Upper lobe of left lung (tissue), 6 donors: Measurements from ENCODE around the gene HPGDS. TPM values are rescaled to one million over a fixed set of nuclear protein-coding genes. Genes with fewer than 3 reads are reported as not detected.

Experiments
- ATAC-seq, 2 donors: fragments of 200-7000 bp; cut with Tn5 transposase; one replicate each; pipeline ENCODE4 v1.9.1; 2022; ENCODE audit warnings: mild to moderate bottlenecking in 2 of 2, moderate library complexity in 2 of 2; ENCODE audit not compliant: low FRiP score in 2 of 2
- DNase-seq, 2 donors: peaks; one replicate each; pipeline ENCODE4 v3.0.0-alpha.2; 2019 to 2020
- H3K27ac ChIP-seq, 4 donors: fragments of 200-600 bp; sonication (generic); one replicate each; pipeline ENCODE4 v1.5.1; 2016 to 2019
- H3K27me3 ChIP-seq, 4 donors: fragments of 200-600 bp; sonication (generic); one replicate each; pipeline ENCODE4 v1.5.1; 2017 to 2019
- H3K36me3 ChIP-seq, 4 donors: fragments of 200-600 bp; sonication (generic); one replicate each; pipeline ENCODE4 v1.5.1; 2016 to 2019
- H3K4me1 ChIP-seq, 4 donors: fragments of 200-600 bp; sonication (generic); one replicate each; pipeline ENCODE4 v1.5.1; 2018 to 2019
- H3K4me3 ChIP-seq, 4 donors: fragments of 200-600 bp; sonication (generic); one replicate each; pipeline ENCODE4 v1.5.1; 2017 to 2019; ENCODE audit warnings: mild to moderate bottlenecking in 2 of 4, moderate library complexity in 1 of 4
- H3K9me3 ChIP-seq, 4 donors: fragments of 200-600 bp; sonication (generic); one replicate each; pipeline ENCODE4 v1.5.1; 2018 to 2019
- CTCF ChIP-seq, 6 experiments: fragments of 450-650 bp in 4 of 6; fragments of 200-600 bp in 2 of 6; sonication (generic) in 2 of 6; IDR thresholded peaks; one replicate each; pipeline ENCODE4 v1.5.1; 2016 to 2019; ENCODE audit warnings: antibody characterized with exemption in 6 of 6
- EP300 ChIP-seq, 4 donors: sonication (generic); formaldehyde crosslinking; IDR thresholded peaks; one replicate each; pipeline ENCODE4 v1.5.1; 2017; ENCODE audit warnings: antibody characterized with exemption in 4 of 4, control low read depth in 2 of 4
- POLR2A ChIP-seq, 4 donors: fragments of 450-650 bp; IDR thresholded peaks; one replicate each; pipeline ENCODE4 v1.5.1; 2016 to 2017; ENCODE audit warnings: antibody characterized with exemption in 4 of 4, mild to moderate bottlenecking in 2 of 4
- POLR2AphosphoS5 ChIP-seq, 2 donors: sonication (generic); formaldehyde crosslinking; IDR thresholded peaks; one replicate each; pipeline ENCODE4 v1.5.1; 2017; ENCODE audit warnings: antibody characterized with exemption in 2 of 2
- WGBS, 2 donors: methylation state at CpG; one replicate each; pipeline ENCODE4 v1.1.5; 2017 to 2018; 5-methylcytosine and 5-hydroxymethylcytosine counted together
- total RNA-seq, 6 donors: library from RNA; depleted of rRNA in 4 of 6; stranded (reverse); fragments of >200 nt in 4 of 6; gene quantifications; one replicate each; pipeline versions ENCODE4 v1.1.0 to v1.2.1, GENCODE V29; 2016 to 2021
- donor health status: DM: no; HTN: no; CAD: no; lungs with moderate emphysema.
- donor health status: DM: no; HTN: yes; CAD: no; lungs with severe emphysema.

HPGDS gene
- total RNA-seq, 6 donors from 2014 or later, result 0.59 to 17.8 (median 5.2) TPM

DNA sequence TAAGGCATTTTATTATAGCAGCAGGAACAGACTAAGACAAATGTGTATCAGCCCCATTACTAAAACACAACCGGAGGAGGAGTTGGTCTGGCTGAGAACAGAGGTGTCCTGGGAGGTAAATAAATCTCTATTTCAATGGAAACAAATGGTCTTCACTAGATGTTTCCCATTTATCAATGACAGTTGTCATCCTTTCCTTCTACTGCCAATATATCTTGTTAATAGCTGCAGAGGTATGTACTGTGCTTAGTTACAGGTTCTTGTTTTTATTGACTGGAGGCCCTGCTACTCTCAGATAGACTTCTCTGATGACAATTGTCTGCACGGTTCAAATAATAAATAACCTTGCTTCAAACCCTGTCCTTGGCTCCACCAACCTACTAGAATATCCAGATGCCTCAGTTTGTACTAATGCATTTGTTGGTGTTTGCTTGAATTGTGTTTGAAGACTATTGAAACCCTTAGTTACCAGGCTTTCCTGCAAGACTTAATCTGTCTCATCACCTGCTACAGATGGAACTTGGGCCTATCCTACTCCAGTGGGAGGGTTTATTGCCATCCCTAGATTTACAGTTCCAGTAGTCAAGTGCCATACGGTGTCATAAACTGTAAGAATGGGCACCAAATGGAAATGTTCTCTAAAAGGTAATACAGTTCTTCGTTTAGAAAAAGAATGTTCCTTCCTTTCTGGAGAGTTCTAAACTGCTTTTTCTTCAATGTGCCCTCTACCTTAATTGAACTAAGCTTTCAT lies 29.8 kb upstream of the HPGDS start:
- no peak for ATAC-seq
- H3K4me1 ChIP-seq, result no peaks in the 10 kb centered on the region
- WGBS, 2 donors, result 83 to 86% methylated on average over 4 of the region's 4 CpGs

GRCh38 chr4:94371290-94371689 lies 28.7 kb upstream of the HPGDS start:
- no peak overlapping the region for H3K27ac ChIP-seq
- DNase-seq (no peak), ATAC-seq (no peak)
- no peak overlapping the region for H3K4me3 ChIP-seq
- H3K36me3 ChIP-seq, result no peaks in the 10 kb centered on the region
- no peaks in the 10 kb centered on the region for H3K27me3 ChIP-seq
- no peak for TF ChIP-seq EP300 (IDR thresholded peaks at IDR 0.05)
- TF ChIP-seq POLR2A (IDR thresholded peaks at IDR 0.05), result no peak
- no peak for TF ChIP-seq CTCF (IDR thresholded peaks at IDR 0.05)
- TF ChIP-seq POLR2AphosphoS5 (IDR thresholded peaks at IDR 0.05), result no peak
- no peaks in the 10 kb centered on the region for H3K4me1 ChIP-seq
- H3K9me3 ChIP-seq, result no peaks in the 10 kb centered on the region

More for the DNA sequence above, 29.8 kb upstream of the HPGDS start:
- no peak overlapping the region for H3K4me3 ChIP-seq
- H3K27ac ChIP-seq, result no peak overlapping the region
- no peak for TF ChIP-seq EP300 (IDR thresholded peaks at IDR 0.05)
- TF ChIP-seq POLR2A (IDR thresholded peaks at IDR 0.05), result no peak
- no peak for TF ChIP-seq CTCF (IDR thresholded peaks at IDR 0.05)
- no peak for TF ChIP-seq POLR2AphosphoS5 (IDR thresholded peaks at IDR 0.05)
- H3K36me3 ChIP-seq, result no peaks in the 10 kb centered on the region
- H3K27me3 ChIP-seq, result no peaks in the 10 kb centered on the region
- no peaks in the 10 kb centered on the region for H3K9me3 ChIP-seq
- DNase-seq, result no peak

DNA sequence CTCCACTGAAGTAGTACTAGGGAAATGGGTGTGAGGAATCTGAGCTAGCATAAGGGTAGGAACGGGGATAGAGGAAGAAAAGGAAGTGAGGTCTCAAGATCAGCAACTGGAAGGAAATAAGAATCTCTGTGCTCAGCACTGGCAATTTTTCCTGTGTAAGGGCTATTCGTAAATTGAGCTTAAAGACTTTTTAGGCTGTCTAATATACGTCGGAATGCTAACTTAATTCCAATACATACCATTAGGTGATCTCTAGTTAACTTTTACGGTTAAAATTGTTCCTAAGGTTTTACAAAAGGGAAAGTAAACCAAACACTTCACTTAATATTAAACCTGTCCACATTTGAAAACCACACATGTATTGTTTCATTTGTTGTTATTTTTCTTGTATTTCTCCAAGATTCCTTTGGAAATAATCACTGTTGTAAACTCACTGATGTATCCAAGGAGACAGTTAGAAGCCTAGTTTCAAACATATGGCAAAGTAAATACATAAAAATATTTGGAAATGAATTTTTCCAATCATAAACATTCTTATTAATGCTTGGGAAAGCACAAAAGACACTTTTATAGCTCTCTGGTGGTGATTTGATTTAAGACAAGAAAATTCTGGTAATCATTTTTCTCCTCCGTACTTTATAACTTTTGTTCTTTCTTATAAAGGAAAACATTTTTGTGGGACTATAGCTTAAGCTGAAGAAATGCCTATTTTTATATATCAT lies 28.1 kb upstream of the HPGDS start:
- H3K36me3 ChIP-seq, result no peaks in the 10 kb centered on the region
- H3K9me3 ChIP-seq, result no peaks in the 10 kb centered on the region
- no peak overlapping the region for H3K4me3 ChIP-seq
- no peak overlapping the region for H3K27ac ChIP-seq
- 80% methylated on average over 6 of the region's 6 CpGs for WGBS, 2 donors
- no peaks in the 10 kb centered on the region for H3K27me3 ChIP-seq
- no peak for DNase-seq
- ATAC-seq, result no peak
- H3K4me1 ChIP-seq, result no peaks in the 10 kb centered on the region
- TF ChIP-seq CTCF (IDR thresholded peaks at IDR 0.05), result no peak
- no peak for TF ChIP-seq POLR2AphosphoS5 (IDR thresholded peaks at IDR 0.05)
- TF ChIP-seq EP300 (IDR thresholded peaks at IDR 0.05), result no peak
- no peak for TF ChIP-seq POLR2A (IDR thresholded peaks at IDR 0.05)

DNA sequence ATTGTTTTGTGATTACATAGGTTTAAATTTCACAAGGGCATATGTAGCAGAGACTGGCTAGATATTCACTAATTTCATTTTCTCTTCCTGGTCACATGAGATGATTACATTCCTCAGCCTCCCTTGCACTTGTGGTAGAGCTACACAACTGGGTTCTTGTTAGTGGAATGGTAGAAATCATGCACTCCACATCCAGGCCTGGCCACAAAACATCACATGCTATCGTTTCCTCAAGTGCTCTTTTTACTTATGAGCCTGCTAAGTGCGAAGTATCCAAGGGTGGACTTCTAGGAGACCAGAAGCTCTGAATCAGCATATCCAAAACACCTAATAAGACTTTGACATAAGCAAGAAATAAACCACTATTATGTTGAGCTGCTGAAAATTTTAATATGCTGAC lies 26.4 kb upstream of the HPGDS start:
- Histone ChIP-seq H3K27ac (no peak overlapping the region), H3K4me1 (no peaks in the 10 kb centered on the region), H3K9me3 (no peaks in the 10 kb centered on the region), H3K27me3 (no peaks in the 10 kb centered on the region), H3K36me3 (no peaks in the 10 kb centered on the region), H3K4me3 (no peak overlapping the region)
- DNase-seq, result no peak
- whole genome bisulfite sequencing, 2 donors, result 72 to 79% methylated on average over 2 of the region's 2 CpGs
- ATAC-seq, result no peak
- TF ChIP-seq POLR2A (IDR thresholded peaks at IDR 0.05) (no peak), EP300 (IDR thresholded peaks at IDR 0.05) (no peak)

- Histone ChIP-seq H3K27ac (no peak overlapping the region), H3K4me1 (no peaks in the 10 kb centered on the region), H3K27me3 (no peaks in the 10 kb centered on the region), H3K36me3 (no peaks in the 10 kb centered on the region), H3K9me3 (no peaks in the 10 kb centered on the region), H3K4me3 (no peak overlapping the region)
- ATAC-seq (no peak), DNase-seq (no peak)
- TF ChIP-seq EP300 (IDR thresholded peaks at IDR 0.05), result no peak
- no peak for TF ChIP-seq POLR2A (IDR thresholded peaks at IDR 0.05)
- no peak for TF ChIP-seq POLR2AphosphoS5 (IDR thresholded peaks at IDR 0.05)
- TF ChIP-seq CTCF (IDR thresholded peaks at IDR 0.05), result no peak
- 90 to 93% methylated on average over 1 of the region's 1 CpG for WGBS, 2 donors
These were observed 25.8 kb upstream of the HPGDS start for GRCh38 chr4:94368459-94368858.
